ENCODE measurements around the gene KIR2DL1.
"Not testable (repeated sequence)": the region's sequence is repeated elsewhere in the genome, so short reads cannot be mapped to it uniquely, and the experiment has no call there.

Gene KIR2DL1

GRCh38 chr19:54769646-54770045, at the start of gene KIR2DL1:
Gene KIR2DL1 (plus strand): TSS chr19:54769793. CDS start chr19:54769851, 58 bp downstream.
- H3K27me3 Mint-ChIP-seq (ENCODE audit: low read depth, poor library complexity); H3K4me1 Mint-ChIP-seq; H3K36me3 Mint-ChIP-seq (ENCODE audit: low read depth); DNase-seq; H3K4me3 Mint-ChIP-seq; H3K27ac Mint-ChIP-seq: not testable (repeated sequence)
- H3K9me3 Mint-ChIP-seq = peaks cover 95% of the 10 kb centered on the region

GRCh38 chr19:54724142-54724541, 45.5 kb upstream of the KIR2DL1 start, which contains the start of gene KIR3DL3:
Gene KIR3DL3 (plus strand): TSS chr19:54724442. CDS start chr19:54724497, 55 bp downstream.
- no peak for DNase-seq
- TF ChIP-seq CTCF (IDR thresholded peaks at IDR 0.05) = no peak
- H3K4me1 Mint-ChIP-seq = no peaks in the 10 kb centered on the region
- H3K4me3 Mint-ChIP-seq = no peak within 1 kb of the TSS
- peaks cover 99% of the 10 kb centered on the region for H3K9me3 Mint-ChIP-seq
- peaks cover 4% of the 10 kb centered on the region for H3K36me3 Mint-ChIP-seq (ENCODE audit: low read depth)
- peaks cover 3% of the 10 kb centered on the region for H3K27me3 Mint-ChIP-seq (ENCODE audit: low read depth, poor library complexity)
- no peak within 1 kb of the TSS for H3K27ac Mint-ChIP-seq

GRCh38 chr19:54724644-54725043, 44.9 kb upstream of the KIR2DL1 start:
- no peak for TF ChIP-seq CTCF (IDR thresholded peaks at IDR 0.05)
- H3K4me3 Mint-ChIP-seq = no peak overlapping the region
- H3K27me3 Mint-ChIP-seq (ENCODE audit: low read depth, poor library complexity) = no peaks in the 10 kb centered on the region
- no peak overlapping the region for H3K27ac Mint-ChIP-seq
- no peak for DNase-seq
- H3K4me1 Mint-ChIP-seq = no peaks in the 10 kb centered on the region
- peaks cover 4% of the 10 kb centered on the region for H3K36me3 Mint-ChIP-seq (ENCODE audit: low read depth)
- peaks cover 99% of the 10 kb centered on the region for H3K9me3 Mint-ChIP-seq

GRCh38 chr19:54725321-54725720, 44.3 kb upstream of the KIR2DL1 start:
- DNase-seq = no peak
- H3K36me3 Mint-ChIP-seq (ENCODE audit: low read depth) = peaks cover 4% of the 10 kb centered on the region
- H3K4me3 Mint-ChIP-seq = no peak overlapping the region
- peaks cover 97% of the 10 kb centered on the region for H3K9me3 Mint-ChIP-seq
- H3K27ac Mint-ChIP-seq = no peak overlapping the region
- TF ChIP-seq CTCF (IDR thresholded peaks at IDR 0.05) = no peak
- no peaks in the 10 kb centered on the region for H3K27me3 Mint-ChIP-seq (ENCODE audit: low read depth, poor library complexity)
- H3K4me1 Mint-ChIP-seq = no peaks in the 10 kb centered on the region

GRCh38 chr19:54727562-54727961, 42.0 kb upstream of the KIR2DL1 start:
- no peak for TF ChIP-seq CTCF (IDR thresholded peaks at IDR 0.05)
- H3K4me3 Mint-ChIP-seq = no peak overlapping the region
- peaks cover 96% of the 10 kb centered on the region for H3K9me3 Mint-ChIP-seq
- no peaks in the 10 kb centered on the region for H3K4me1 Mint-ChIP-seq
- peaks cover 4% of the 10 kb centered on the region for H3K36me3 Mint-ChIP-seq (ENCODE audit: low read depth)
- no peak for DNase-seq
- H3K27me3 Mint-ChIP-seq (ENCODE audit: low read depth, poor library complexity) = no peaks in the 10 kb centered on the region
- H3K27ac Mint-ChIP-seq = no peak overlapping the region

- H3K36me3 Mint-ChIP-seq (ENCODE audit: low read depth) = peaks cover 4% of the 10 kb centered on the region
- DNase-seq = no peak
- no peaks in the 10 kb centered on the region for H3K4me1 Mint-ChIP-seq
- peaks cover 96% of the 10 kb centered on the region for H3K9me3 Mint-ChIP-seq
- H3K27me3 Mint-ChIP-seq (ENCODE audit: low read depth, poor library complexity) = no peaks in the 10 kb centered on the region
- no peak overlapping the region for H3K27ac Mint-ChIP-seq
- no peak overlapping the region for H3K4me3 Mint-ChIP-seq
- TF ChIP-seq CTCF (IDR thresholded peaks at IDR 0.05) = no peak
Measured at GRCh38 chr19:54728167-54728566, 41.4 kb upstream of the KIR2DL1 start.
